GM12892 (cell line): ENCODE results near the gene SERTAD4.

Experiments
- POLR2A ChIP-seq: IDR thresholded peaks from 2 replicates; pipeline ENCODE4 v1.6.1; 2011; ENCODE audit warnings: low read depth, low read length, control low read depth
- POLR2AphosphoS5 ChIP-seq: IDR thresholded peaks from 2 replicates; pipeline ENCODE4 v1.6.1; 2011; ENCODE audit warnings: low read depth, low read length, control low read depth
- TAF1 ChIP-seq: IDR thresholded peaks from 2 replicates; pipeline ENCODE4 v1.6.1; 2011; ENCODE audit warnings: low read depth, mild to moderate bottlenecking, control low read depth, low read length, borderline replicate concordance

- TF ChIP-seq TAF1 (no peak), POLR2AphosphoS5 (no peak), POLR2A (no peak)
These were observed 32.4 kb upstream of the SERTAD4 start for GRCh38 chr1:210200124-210200736.
